ENCODE measurements around the gene FMNL2.

- TF ChIP-seq CTCF (IDR thresholded peaks at IDR 0.05; ENCODE audit: low read length): no peak
- TF ChIP-seq EZH2 (optimal IDR thresholded peaks at IDR 0.05; ENCODE audit: low read depth, low read length): no peak
These were observed 61.1 kb downstream of the FMNL2 start for GRCh38 chr2:152396051-152396511.

Measured in MM.1S (cell line).